IPS-15b (cell line): ENCODE data around the gene CPNE6.
A peak's percentile ranks its signal among the peaks of the same experiment; 100 is the strongest.

ENCODE experiments used
- H3K27me3 ChIP-seq: one replicate; pipeline ENCODE4 v1.6.1; 2013; ENCODE audit warnings: low read length; ENCODE audit not compliant: control insufficient read depth, insufficient read depth
- H3K36me3 ChIP-seq: one replicate; pipeline ENCODE4 v1.6.1; 2013; ENCODE audit warnings: low read length; ENCODE audit not compliant: control insufficient read depth, insufficient read depth
- H3K4me1 ChIP-seq: one replicate; pipeline ENCODE4 v1.6.1; 2013; ENCODE audit warnings: mild to moderate bottlenecking, low read length; ENCODE audit not compliant: control insufficient read depth, insufficient read depth
- H3K4me3 ChIP-seq: one replicate; pipeline ENCODE4 v1.5.1; 2013; ENCODE audit warnings: low read depth, low read length
- H3K9ac ChIP-seq: one replicate; pipeline ENCODE4 v1.6.1; 2013; ENCODE audit warnings: low read depth, mild to moderate bottlenecking, low read length
- H3K9me3 ChIP-seq: one replicate; pipeline ENCODE4 v1.6.1; 2013; ENCODE audit warnings: mild to moderate bottlenecking, low read length; ENCODE audit not compliant: control insufficient read depth, insufficient read depth

CPNE6 gene

DNA sequence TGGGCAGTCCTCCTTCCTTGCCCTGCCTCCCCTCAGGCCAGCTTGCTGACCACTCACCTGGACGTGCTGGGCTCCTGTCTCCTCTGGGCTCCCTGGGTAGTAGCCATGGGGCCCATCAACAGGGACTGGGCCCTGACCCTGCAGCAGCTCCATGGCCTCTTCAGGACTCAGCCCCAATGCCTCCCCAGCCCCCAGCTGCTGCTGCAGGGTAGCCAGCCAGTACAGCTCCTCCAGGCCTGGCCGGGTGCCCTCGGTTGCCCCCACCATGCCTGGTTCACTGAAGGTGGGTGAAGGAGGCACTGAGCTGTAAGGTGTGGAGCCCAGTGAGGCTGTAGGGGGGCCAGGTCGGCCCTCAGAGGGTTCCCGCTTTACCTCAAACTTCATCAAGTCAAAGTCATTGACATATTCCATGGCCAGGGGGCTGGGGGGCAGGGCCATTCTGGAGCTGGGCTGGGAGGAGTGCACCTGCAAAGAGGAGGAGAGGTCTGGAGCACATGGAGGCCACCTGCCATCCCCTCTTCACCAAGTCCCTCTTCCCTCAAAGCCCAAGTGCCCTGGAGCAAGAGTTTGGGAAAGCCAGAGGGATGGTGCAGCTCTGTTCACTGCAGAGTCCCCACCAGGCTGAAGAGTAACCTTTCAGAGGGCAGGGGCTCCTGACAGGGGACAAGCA lies 11.2 kb downstream of the CPNE6 start:
- H3K36me3 ChIP-seq: no peaks in the 10 kb centered on the region
- H3K4me3 ChIP-seq: peak overlapping the region; percentile 69
- H3K9ac ChIP-seq: no peak overlapping the region
- peaks cover 25% of the 10 kb centered on the region for H3K4me1 ChIP-seq
- peaks cover 17% of the 10 kb centered on the region for H3K27me3 ChIP-seq
- no peaks in the 10 kb centered on the region for H3K9me3 ChIP-seq

DNA sequence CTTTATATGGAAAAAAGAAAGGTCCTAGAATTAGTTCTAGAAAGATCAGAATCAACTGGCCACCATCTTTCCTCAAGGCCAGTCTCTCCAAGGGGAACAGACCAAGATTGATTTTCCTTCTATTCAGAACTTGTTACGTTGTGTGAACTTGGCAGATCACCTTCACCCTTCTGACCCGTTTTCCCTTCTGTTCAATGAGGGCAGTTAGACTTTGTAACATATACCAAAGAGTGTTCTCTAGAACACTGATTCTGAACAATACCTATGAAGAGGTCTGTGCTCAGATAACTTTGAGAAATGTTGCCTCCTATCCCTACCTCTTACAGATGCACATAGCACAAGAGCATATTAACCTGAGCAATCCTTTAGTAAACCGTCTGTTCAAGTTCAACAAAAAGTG lies 12.1 kb downstream of the CPNE6 start:
- H3K36me3 ChIP-seq: no peaks in the 10 kb centered on the region
- H3K27me3 ChIP-seq: peaks cover 17% of the 10 kb centered on the region
- H3K4me1 ChIP-seq: peaks cover 23% of the 10 kb centered on the region
- H3K9ac ChIP-seq: no peak overlapping the region
- no peak overlapping the region for H3K4me3 ChIP-seq
- no peaks in the 10 kb centered on the region for H3K9me3 ChIP-seq

DNA sequence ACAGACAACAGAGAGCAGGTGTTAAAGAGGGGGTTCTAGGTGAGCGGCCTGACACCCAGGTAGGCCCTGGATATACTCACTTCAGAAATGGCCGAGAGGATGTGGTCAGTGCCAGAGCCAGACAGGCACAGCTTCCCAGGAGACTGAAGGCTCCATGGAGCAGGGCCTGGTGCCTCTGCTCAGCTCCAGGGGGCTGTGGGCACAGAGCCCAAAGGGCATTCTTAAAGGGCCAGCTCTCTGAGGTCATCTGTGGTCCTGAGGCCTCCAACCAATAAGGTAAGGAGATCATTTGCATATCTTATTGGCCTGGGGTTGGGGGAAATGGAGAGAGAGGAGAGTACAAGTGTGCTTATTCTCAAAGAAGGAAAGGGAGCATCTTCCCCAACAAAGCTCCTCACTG lies 13.1 kb downstream of the CPNE6 start:
- Histone ChIP-seq H3K9ac (no peak overlapping the region), H3K9me3 (no peaks in the 10 kb centered on the region), H3K4me1 (peaks cover 21% of the 10 kb centered on the region), H3K36me3 (no peaks in the 10 kb centered on the region), H3K27me3 (peaks cover 17% of the 10 kb centered on the region), H3K4me3 (no peak overlapping the region)

DNA sequence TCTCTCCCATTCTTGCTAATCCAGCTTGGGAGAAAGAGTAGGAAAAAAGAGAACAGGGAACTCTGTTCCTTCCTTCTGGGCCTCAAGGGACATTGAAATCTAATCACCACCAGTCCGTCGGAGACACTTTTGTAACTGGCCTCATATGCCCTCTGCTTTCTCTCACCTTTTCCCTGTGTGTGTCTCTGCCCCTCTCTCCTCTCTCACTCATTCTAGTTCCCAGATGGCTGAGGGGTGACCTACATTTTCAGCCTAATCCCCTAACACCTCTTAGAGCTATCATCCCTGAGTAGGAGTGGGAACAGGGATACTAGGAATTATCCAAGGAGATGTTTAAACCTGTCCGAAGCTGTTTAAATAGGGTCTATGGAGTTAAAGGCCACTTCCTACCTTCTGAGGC lies 13.9 kb downstream of the CPNE6 start:
- Histone ChIP-seq H3K4me3 (no peak overlapping the region), H3K4me1 (peaks cover 13% of the 10 kb centered on the region), H3K36me3 (no peaks in the 10 kb centered on the region), H3K9me3 (no peaks in the 10 kb centered on the region), H3K27me3 (peaks cover 17% of the 10 kb centered on the region), H3K9ac (no peak overlapping the region)

DNA sequence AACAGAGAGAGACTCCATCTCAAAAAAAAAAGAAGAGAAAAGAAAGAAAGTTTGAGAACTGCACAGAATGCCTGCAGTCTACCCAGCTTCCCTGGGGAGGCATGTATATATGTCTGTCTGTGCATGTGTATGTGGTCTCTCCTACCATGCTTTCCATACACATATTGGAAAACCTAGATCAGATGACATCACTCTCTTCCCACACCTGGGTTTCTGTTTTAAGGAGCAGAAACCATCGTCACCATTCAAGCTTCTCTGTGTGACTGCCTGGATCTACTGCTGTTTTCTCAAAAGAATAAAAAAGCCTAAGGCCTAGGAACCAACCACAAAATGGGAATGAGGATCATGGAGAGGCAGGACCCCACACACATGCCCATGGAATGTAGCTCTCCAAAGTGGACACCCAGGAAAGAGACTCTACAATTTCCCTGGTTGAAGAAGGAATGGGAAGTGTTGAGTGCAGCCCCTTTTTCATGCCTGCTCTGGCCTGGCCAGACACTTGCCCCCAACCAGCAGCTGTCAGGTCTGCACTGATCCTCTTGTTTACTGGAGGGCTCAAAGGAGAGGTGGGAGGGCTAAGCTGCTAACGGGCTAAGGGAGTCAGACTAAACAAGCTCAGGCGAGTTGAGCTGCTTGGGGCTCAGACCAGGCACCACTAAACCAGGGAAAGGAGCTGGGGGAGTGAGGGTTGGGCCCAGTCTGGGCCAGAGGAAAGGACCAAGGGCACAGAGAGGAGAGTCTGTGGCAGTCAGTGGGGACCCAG lies 15.0 kb downstream of the CPNE6 start:
- Histone ChIP-seq H3K4me3 (no peak overlapping the region), H3K9ac (no peak overlapping the region), H3K27me3 (peaks cover 17% of the 10 kb centered on the region), H3K9me3 (no peaks in the 10 kb centered on the region), H3K4me1 (peaks cover 7% of the 10 kb centered on the region), H3K36me3 (no peaks in the 10 kb centered on the region)

DNA sequence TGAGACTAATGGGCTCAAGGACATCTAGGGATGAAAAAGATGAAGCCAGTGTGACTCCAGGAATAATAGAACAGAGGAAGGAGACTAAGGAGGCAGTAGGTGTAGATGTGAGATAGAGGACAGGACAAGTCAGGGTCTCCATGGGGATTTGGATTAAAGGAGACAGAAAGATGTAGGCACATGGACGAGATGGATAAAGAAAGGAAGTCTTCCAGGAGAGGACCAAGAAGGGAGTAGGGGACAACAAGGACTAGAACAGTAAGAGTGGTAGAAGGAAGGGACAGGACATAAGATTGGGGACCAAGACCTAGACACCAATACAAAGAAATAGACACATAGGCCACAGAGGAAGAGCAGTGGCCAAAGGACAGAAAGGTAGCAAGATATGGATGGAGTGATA lies 15.6 kb downstream of the CPNE6 start:
- peaks cover 4% of the 10 kb centered on the region for H3K4me1 ChIP-seq
- H3K9me3 ChIP-seq: no peaks in the 10 kb centered on the region
- H3K27me3 ChIP-seq: peaks cover 14% of the 10 kb centered on the region
- no peak overlapping the region for H3K4me3 ChIP-seq
- no peak overlapping the region for H3K9ac ChIP-seq
- H3K36me3 ChIP-seq: no peaks in the 10 kb centered on the region

DNA sequence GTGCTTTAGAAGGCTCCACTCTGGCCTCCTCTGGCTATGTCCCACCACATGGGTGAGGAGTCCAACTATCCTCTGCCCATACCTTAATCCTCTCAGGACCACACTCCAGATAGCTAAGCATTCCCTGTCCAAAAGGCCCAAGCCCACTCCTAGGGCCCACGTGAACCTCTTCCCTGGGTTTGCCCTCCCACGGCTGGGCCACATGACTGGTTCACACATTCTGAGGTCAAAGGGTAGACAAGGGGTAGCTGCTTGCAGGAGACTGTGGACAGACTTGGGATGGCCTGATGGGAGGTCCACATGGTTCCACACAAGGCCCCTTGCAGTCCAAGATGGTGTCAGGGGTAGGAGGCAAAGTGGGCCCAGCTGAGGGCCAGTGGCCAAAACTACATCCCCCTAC lies 16.7 kb downstream of the CPNE6 start:
- Histone ChIP-seq H3K9me3 (no peaks in the 10 kb centered on the region), H3K4me3 (no peak overlapping the region), H3K4me1 (no peaks in the 10 kb centered on the region), H3K9ac (no peak overlapping the region), H3K36me3 (no peaks in the 10 kb centered on the region), H3K27me3 (peaks cover 10% of the 10 kb centered on the region)

DNA sequence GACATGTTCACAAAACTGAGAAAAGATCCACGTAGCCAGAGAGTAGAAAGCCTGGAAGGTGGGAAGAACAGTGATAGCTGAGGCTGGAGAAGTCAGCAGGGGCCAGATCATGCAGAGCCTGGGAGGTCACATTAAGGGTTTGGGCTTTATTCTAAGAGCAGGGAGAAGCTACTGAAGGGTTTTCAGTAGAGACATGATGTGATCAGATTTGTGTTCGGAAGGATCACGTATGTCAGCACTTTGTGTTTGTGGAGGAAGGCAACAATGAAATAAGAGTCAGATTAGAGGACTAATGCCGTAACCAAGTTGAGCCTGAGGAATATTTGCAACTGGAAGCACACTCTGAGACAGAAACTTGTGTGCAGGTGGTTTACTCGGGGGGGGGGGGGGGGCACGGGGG lies 18.5 kb downstream of the CPNE6 start:
- Histone ChIP-seq H3K27me3 (peaks cover 6% of the 10 kb centered on the region), H3K9ac (no peak overlapping the region), H3K4me1 (no peaks in the 10 kb centered on the region), H3K9me3 (no peaks in the 10 kb centered on the region), H3K4me3 (no peak overlapping the region), H3K36me3 (no peaks in the 10 kb centered on the region)

DNA sequence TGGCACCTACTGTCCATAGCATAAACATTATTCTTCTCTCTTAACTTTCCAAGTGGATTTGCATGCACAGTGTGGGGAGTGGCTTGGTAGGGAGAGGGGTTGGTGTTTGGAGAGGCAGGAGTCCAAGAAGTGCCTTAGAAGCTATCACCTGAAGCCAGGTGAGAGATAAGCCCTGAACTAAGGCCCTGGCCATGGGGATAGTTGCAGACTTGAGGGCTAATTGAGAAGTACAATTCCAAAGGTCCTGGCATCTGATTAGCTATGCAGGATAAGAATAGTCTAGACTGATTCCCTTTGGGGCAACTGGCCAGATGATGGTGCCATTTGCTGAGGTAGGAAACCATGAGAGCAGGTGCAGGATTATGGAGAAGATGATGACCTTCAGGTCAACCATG lies 20.7 kb downstream of the CPNE6 start:
- H3K4me1 ChIP-seq: peaks cover 8% of the 10 kb centered on the region
- no peaks in the 10 kb centered on the region for H3K9me3 ChIP-seq
- no peak overlapping the region for H3K4me3 ChIP-seq

DNA sequence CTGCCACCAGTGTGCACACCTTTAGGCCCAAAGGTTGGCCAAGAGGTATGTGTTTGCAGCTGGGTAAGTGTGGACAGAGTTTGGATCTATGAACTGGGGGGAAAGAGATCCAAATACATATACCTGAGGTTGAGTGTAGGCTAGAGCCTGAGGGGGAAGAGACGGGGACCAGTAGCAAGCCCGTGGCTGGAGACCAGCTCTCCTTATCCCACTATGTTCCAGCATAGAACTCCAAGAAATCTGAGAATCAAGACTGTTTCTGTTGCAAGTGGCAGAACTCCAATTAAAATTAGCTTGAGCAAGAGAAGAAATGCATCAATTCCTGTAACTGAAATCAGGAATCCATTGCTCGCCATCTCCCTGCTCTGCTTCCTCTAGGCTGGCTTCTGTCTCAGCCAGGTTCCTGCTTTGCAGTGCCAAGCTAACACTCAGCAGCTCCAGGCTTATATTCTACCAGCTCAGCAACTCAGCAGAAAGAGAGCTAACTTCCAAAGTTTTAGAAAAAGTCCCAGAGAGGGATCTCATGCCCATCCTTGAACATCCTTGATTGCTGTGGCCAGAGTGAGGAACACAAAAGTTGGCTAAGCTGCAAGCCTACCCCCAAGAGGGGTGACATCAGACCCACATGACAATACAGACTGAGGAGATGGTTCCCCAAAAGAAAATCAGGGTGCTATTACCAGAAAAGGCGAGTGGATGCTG lies 21.3 kb downstream of the CPNE6 start:
- H3K9ac ChIP-seq: no peak overlapping the region

More for the DNA sequence above, 20.7 kb downstream of the CPNE6 start:
- Histone ChIP-seq H3K27me3 (peaks cover 6% of the 10 kb centered on the region), H3K36me3 (peaks cover 5% of the 10 kb centered on the region), H3K9ac (no peak overlapping the region)

DNA sequence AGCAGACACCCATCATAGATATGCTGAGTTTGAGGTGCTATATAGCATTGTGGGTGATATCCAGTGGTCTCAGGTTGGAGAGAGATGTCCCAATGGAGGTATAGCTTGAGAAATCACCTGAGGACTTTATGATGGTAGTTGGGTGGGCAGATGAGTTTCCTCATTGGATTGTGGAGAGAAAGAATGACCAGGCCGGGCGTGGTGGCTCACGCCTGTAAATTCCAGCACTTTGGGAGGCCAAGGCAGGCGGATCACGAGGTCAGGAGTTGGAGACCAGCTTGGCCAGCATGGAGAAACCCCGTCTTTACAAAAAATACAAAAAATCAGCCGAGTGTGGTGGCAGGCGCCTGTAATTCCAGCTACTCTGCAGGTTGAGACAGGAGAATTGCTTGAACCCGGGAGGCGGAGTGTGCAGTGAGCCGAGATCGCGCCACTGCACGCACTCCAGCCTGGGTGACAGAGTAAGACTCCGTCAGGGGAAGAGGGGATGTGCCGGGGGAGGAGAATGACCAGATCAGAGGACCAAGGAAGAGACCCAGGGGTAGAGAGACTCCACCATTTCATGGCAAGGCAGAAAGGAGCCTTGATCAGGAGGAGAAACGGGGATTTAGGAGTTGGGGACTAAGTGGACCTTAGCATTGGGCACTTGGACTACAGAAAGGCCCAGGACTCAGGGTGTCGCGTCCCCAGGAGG lies 22.0 kb downstream of the CPNE6 start:
- Histone ChIP-seq H3K9me3 (no peaks in the 10 kb centered on the region), H3K9ac (peak overlapping the region; percentile 71), H3K4me1 (peaks cover 8% of the 10 kb centered on the region), H3K27me3 (peaks cover 6% of the 10 kb centered on the region), H3K4me3 (peak overlapping the region; percentile 39), H3K36me3 (peaks cover 11% of the 10 kb centered on the region)

More for the DNA sequence above, 21.3 kb downstream of the CPNE6 start:
- Histone ChIP-seq H3K36me3 (peaks cover 6% of the 10 kb centered on the region), H3K4me1 (peaks cover 8% of the 10 kb centered on the region), H3K27me3 (peaks cover 6% of the 10 kb centered on the region), H3K9me3 (no peaks in the 10 kb centered on the region), H3K4me3 (no peak overlapping the region)
